Measurements from ENCODE around the gene AP3S2.

GRCh38 chr15:89810837-89811236, 83.0 kb downstream of the AP3S2 start:
- TF ChIP-seq, protein P1, sequence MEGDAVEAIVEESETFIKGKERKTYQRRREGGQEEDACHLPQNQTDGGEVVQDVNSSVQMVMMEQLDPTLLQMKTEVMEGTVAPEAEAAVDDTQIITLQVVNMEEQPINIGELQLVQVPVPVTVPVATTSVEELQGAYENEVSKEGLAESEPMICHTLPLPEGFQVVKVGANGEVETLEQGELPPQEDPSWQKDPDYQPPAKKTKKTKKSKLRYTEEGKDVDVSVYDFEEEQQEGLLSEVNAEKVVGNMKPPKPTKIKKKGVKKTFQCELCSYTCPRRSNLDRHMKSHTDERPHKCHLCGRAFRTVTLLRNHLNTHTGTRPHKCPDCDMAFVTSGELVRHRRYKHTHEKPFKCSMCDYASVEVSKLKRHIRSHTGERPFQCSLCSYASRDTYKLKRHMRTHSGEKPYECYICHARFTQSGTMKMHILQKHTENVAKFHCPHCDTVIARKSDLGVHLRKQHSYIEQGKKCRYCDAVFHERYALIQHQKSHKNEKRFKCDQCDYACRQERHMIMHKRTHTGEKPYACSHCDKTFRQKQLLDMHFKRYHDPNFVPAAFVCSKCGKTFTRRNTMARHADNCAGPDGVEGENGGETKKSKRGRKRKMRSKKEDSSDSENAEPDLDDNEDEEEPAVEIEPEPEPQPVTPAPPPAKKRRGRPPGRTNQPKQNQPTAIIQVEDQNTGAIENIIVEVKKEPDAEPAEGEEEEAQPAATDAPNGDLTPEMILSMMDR (IDR thresholded peaks at IDR 0.05; ENCODE audit: low read length): no peak
- no peak for TF ChIP-seq EZH2 (optimal IDR thresholded peaks at IDR 0.05; ENCODE audit: low read depth, low read length)
- no peak for TF ChIP-seq EZH2phosphoT487 (IDR thresholded peaks at IDR 0.05; ENCODE audit: low read length)
